HCT116 (cell line): ENCODE data around the gene CFAP97D2.

Source experiments
- EGR1 ChIP-seq: IDR thresholded peaks from 2 replicates; pipeline ENCODE4 v1.6.1; 2012; ENCODE audit warnings: low read depth
- EZH2 ChIP-seq: fragments of 200-600 bp; sonication (generic); IDR thresholded peaks from 2 replicates; pipeline ENCODE4 v1.6.1; 2017; ENCODE audit warnings: antibody characterized with exemption, mixed run types
- EZH2phosphoT487 ChIP-seq: fragments of 200-600 bp; IDR thresholded peaks from 2 replicates; pipeline ENCODE4 v1.6.1; 2018; ENCODE audit warnings: antibody characterized with exemption, borderline replicate concordance
- FOSL1 ChIP-seq: IDR thresholded peaks from 2 replicates; pipeline ENCODE4 v1.6.1; 2012; ENCODE audit warnings: low read depth
- JUND ChIP-seq: IDR thresholded peaks from 2 replicates; pipeline ENCODE4 v1.6.1; 2012
- POLR2A ChIP-seq: IDR thresholded peaks from 2 replicates; pipeline ENCODE4 v1.7.0; 2011; ENCODE audit warnings: borderline replicate concordance; ENCODE audit not compliant: insufficient read depth, insufficient read length; ENCODE audit errors: extremely low read depth
- POLR2AphosphoS5 ChIP-seq: IDR thresholded peaks from 2 replicates; pipeline ENCODE4 v1.6.1; 2011; ENCODE audit warnings: mild to moderate bottlenecking, low read depth, low read length, moderate library complexity
- TF ChIP-seq, protein P1 (sequence below), 3 experiments: fragments of 200-600 bp in 1 of 3; sonication (generic) in 1 of 3; IDR thresholded peaks in 2 of 3; conservative IDR thresholded peaks in 1 of 3; 2 replicates each; pipeline ENCODE4 v1.5.1; 2012 to 2017; ENCODE audit warnings: low read depth in 2 of 3, low read length in 2 of 3, antibody characterized with exemption in 1 of 3, borderline replicate concordance in 1 of 3, control low read depth in 1 of 3, mild to moderate bottlenecking in 1 of 3, mixed read lengths in 1 of 3, mixed run types in 1 of 3, moderate library complexity in 1 of 3; ENCODE audit not compliant: insufficient read depth in 1 of 3
- TF ChIP-seq, protein P2 (sequence below): IDR thresholded peaks from 2 replicates; pipeline ENCODE4 v1.6.1; 2011; ENCODE audit warnings: mild to moderate bottlenecking, low read length, moderate library complexity; ENCODE audit not compliant: insufficient replicate concordance; ENCODE audit errors: extremely low read depth

DNA sequence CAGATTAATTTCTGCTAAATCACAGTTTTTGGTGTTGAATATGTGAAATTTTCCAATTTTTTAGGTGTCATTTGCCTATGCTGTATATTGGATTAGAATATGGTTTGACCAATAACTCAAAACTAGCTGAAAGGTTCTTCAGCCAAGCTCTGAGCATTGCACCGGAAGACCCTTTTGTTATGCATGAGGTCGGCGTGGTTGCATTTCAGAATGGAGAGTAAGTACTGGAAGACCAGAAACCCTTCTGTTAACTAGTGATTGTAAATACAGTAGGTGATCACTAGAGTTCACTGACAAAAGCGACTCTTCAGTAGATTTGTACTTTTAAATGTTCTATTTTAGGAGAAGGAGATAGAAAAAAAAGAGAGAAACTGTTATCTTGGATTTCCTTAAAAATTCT lies 78.0 kb downstream of the CFAP97D2 start:
- TF ChIP-seq, protein P1, sequence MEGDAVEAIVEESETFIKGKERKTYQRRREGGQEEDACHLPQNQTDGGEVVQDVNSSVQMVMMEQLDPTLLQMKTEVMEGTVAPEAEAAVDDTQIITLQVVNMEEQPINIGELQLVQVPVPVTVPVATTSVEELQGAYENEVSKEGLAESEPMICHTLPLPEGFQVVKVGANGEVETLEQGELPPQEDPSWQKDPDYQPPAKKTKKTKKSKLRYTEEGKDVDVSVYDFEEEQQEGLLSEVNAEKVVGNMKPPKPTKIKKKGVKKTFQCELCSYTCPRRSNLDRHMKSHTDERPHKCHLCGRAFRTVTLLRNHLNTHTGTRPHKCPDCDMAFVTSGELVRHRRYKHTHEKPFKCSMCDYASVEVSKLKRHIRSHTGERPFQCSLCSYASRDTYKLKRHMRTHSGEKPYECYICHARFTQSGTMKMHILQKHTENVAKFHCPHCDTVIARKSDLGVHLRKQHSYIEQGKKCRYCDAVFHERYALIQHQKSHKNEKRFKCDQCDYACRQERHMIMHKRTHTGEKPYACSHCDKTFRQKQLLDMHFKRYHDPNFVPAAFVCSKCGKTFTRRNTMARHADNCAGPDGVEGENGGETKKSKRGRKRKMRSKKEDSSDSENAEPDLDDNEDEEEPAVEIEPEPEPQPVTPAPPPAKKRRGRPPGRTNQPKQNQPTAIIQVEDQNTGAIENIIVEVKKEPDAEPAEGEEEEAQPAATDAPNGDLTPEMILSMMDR (IDR thresholded peaks at IDR 0.05 in 2 of 3, conservative IDR thresholded peaks at IDR 0.05 in 1 of 3; ENCODE audit: borderline replicate concordance in 1 of 3, insufficient read depth in 1 of 3, low read depth in 2 of 3, low read length in 2 of 3), result no peak
- no peak for TF ChIP-seq POLR2A
- TF ChIP-seq EZH2phosphoT487, result no peak
- no peak for TF ChIP-seq EGR1
- TF ChIP-seq JUND, result no peak
- no peak for TF ChIP-seq POLR2AphosphoS5
- TF ChIP-seq, protein P2, sequence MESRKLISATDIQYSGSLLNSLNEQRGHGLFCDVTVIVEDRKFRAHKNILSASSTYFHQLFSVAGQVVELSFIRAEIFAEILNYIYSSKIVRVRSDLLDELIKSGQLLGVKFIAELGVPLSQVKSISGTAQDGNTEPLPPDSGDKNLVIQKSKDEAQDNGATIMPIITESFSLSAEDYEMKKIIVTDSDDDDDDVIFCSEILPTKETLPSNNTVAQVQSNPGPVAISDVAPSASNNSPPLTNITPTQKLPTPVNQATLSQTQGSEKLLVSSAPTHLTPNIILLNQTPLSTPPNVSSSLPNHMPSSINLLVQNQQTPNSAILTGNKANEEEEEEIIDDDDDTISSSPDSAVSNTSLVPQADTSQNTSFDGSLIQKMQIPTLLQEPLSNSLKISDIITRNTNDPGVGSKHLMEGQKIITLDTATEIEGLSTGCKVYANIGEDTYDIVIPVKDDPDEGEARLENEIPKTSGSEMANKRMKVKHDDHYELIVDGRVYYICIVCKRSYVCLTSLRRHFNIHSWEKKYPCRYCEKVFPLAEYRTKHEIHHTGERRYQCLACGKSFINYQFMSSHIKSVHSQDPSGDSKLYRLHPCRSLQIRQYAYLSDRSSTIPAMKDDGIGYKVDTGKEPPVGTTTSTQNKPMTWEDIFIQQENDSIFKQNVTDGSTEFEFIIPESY, result no peak
- no peak for TF ChIP-seq EZH2
- TF ChIP-seq FOSL1, result no peak
